ENCODE results near the gene ZNF609.
"Not testable (repeated sequence)": the region's sequence is repeated elsewhere in the genome, so short reads cannot be mapped to it uniquely, and the experiment has no call there.

Gene ZNF609

GRCh38 chr15:64574301-64575017, 114.1 kb downstream of the ZNF609 start:
- intact Hi-C loops (cut with DNase I) = no loop called here
- no peak for DNase-seq

GRCh38 chr15:64580696-64581407, 120.5 kb downstream of the ZNF609 start:
- DNase-seq = no peak
- intact Hi-C loops (cut with DNase I) = no loop called here

- DNase-seq = no peak
- intact Hi-C loops (cut with DNase I) = no loop called here
These were observed 121.0 kb downstream of the ZNF609 start for GRCh38 chr15:64581408-64581761.

DNA sequence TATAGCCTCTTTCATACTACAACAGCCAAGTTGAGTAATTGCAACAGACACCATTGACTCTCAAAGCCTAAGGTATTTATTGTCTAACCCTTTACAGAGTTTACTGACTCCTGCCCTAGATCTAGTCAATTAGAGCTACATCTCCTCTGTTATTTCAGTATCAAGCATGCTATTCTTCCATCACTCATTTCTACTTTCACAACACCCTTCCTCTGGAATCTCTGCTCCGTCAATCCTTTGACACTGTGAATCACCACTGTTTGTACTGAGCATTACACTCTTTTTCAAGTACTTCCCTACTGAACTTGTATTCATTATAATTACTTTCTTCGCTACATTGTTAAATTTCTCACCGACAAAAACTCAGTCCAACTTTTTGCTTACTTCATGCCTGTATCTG, 121.8 kb downstream of the ZNF609 start:
- intact Hi-C loops (cut with DNase I) = no loop called here
- no peak for DNase-seq

DNA sequence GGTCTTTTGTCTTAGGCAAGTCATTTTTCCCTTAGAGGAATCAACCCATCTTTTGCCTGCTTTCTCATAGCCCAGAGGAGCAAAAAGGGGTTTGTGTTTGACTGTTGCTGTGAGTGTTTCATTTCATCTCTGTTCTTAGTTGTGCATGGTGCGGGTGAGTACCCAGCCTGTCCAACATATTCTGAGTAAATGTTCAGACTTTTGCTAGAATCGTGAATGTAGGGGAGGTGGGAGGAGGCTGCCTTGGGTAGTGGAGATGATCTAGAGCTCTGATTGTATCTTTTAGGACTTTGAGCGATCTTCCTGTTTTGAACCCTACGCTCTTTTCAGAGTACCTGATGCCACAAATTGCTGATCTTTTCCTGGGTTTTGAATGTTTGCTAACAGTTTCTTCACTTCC, 123.1 kb downstream of the ZNF609 start:
- intact Hi-C loops (cut with DNase I) = no loop called here
- no peak for DNase-seq

DNA sequence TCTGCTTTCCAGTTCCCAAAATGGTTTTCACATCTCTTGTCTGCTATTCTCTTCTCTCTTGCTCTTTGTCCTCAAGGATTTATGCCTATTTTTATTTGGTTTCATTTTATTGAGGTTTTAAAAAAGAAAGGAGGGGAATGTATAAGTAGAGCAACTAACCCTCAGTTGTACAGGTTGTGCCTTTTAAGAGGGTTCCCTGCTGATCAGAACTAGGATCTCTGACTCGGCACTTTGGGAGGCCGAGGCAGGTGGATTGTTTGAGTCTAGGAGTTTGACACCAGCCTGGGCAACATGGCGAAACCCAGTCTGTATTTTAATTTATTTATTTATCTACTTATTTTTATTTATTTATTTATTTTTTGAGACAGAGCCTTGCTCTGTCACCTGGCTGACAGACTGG, 123.6 kb downstream of the ZNF609 start:
- intact Hi-C loops (cut with DNase I) = no loop called here
- DNase-seq = no peak

DNA sequence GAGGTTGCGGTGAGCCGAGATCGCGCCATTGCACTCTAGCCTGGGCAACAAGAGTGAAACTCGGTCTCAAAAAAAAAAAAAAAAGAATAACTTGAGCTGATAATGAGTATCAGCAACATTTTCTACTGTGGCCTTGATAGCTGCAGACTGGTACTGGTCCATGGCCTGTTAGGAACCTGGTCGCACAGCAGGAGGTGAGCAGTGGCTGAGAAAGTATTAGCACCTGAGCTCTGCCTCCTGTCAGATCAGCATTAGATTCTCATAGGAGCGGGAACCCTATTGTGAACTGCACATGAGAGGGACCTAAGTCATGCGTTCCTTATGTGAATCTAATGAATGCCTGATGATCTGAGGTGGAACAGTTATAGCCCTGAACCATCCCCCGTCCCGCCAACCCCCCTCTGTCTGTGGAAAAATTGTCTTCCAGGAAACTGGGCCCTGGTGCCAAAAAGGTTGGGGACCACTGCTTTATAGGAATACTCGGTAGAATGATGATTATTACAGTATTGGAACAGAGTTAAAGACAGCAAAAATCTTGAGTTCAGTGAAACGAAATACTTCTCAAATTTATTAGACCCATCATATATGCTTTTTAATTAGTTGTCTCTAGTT, 126.0 kb downstream of the ZNF609 start:
- DNase-seq = no peak
- intact Hi-C loops (cut with DNase I) = no loop called here

DNA sequence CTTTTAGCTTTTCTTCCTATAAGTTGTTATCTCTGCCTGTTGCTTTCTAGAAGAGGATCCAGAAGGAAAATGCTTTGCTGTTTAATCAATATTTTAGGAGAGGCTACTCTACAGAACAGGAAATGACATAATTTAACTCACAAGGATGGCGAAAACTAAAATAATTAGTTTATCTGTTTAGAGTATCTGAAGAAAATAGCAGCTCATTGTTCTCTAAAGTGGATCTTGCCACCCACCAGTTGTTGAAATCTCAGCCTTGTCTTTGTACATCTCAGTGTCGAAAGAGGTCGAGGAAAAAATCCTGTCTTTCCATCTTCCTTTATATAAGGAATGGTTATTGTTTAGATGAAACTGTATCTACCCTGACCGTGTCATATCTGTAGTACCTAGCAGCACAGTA, 126.6 kb downstream of the ZNF609 start:
- intact Hi-C loops (cut with DNase I) = no loop called here
- no peak for DNase-seq

DNA sequence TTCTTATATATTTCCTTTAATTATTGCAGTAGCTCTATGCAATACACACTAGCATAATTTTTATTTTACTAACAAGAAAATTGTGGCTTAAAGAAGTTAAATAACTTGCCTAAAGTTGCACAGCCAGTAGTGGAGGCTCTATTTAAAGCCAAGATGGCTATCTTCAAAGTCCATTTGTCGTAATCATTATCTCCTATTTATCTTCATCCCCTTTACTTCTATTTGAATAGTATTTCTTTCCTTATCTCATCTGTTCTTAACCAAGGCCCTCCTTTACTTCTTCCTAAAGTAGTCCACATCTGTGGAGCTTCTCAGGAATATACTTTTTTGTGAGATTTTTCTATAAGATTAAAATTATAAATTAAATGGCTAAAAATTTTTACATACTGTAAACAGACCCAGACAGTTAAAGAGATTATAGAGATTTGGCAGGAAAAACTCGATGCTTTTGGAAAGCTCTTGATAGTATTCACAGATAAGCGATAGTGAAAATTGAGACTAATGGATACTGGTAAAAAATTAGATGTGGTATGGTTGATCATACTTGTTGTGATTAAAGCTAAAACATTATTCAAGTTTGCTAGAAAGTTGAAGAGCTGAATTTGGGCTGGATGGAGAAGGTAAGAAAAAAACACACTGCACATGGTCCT, 129.2 kb downstream of the ZNF609 start:
- intact Hi-C loops (cut with DNase I) = no loop called here
- no peak for DNase-seq

DNA sequence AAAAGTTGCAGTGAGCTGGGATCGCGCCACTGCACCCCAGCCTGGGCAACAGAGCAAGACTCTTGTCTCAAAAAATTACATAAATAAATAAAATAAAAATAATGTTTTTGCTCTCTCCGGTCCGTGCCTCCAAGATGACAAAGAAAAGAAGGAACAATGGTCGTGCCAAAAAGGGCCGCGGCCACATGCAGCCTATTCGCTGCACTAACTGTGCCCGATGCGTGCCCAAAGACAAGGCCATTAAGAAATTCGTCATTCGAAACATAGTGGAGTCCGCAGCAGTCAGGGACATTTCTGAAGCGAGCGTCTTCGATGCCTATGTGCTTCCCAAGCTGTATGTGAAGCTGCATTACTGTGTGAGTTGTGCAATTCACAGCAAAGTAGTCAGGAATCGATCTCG, 132.5 kb downstream of the ZNF609 start:
- intact Hi-C loops (cut with DNase I); DNase-seq: not testable (repeated sequence)

- DNase-seq = peak in 3 of 10 donors; percentile 12 to 16 (median 13)
- intact Hi-C loops (cut with DNase I) = no loop called here
These were observed 136.5 kb downstream of the ZNF609 start for GRCh38 chr15:64596701-64597476.

GRCh38 chr15:64597477-64597822, 137.1 kb downstream of the ZNF609 start:
- intact Hi-C loops (cut with DNase I) = no loop called here
- DNase-seq = no peak

- intact Hi-C loops (cut with DNase I) = no loop called here
- DNase-seq = no peak
These were observed 138.8 kb downstream of the ZNF609 start for GRCh38 chr15:64599226-64599625.

GRCh38 chr15:64599716-64600115, 139.3 kb downstream of the ZNF609 start:
- intact Hi-C loops (cut with DNase I) = no loop called here
- DNase-seq = no peak

- no peak for DNase-seq
- intact Hi-C loops (cut with DNase I) = no loop called here
These were observed 140.4 kb downstream of the ZNF609 start for GRCh38 chr15:64600794-64601193.

DNA sequence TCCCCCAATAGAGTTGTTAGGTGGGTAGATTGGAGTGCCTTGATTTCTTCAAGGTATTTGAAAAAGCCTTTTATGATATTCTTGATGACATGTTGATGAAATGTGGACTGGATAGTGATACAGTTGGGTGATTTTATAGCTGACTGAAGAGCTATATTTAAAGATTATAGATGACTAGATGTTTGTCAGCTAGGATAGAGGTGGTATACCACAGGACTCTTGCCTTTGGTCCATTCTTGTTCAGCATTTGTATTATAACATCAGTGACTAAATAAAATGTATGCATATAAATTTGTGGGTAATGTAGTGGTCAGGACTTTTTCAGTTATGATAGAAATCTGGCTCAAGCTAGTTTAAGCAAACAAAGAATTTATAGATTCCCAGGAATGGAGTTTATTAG, 143.9 kb downstream of the ZNF609 start:
- DNase-seq = no peak
- intact Hi-C loops (cut with DNase I) = no loop called here

GRCh38 chr15:64607416-64607815, 147.0 kb downstream of the ZNF609 start:
- intact Hi-C loops (cut with DNase I); DNase-seq: not testable (repeated sequence)

GRCh38 chr15:64610257-64610919, 150.0 kb downstream of the ZNF609 start:
- intact Hi-C loops (cut with DNase I) = no loop called here
- DNase-seq = no peak

DNA sequence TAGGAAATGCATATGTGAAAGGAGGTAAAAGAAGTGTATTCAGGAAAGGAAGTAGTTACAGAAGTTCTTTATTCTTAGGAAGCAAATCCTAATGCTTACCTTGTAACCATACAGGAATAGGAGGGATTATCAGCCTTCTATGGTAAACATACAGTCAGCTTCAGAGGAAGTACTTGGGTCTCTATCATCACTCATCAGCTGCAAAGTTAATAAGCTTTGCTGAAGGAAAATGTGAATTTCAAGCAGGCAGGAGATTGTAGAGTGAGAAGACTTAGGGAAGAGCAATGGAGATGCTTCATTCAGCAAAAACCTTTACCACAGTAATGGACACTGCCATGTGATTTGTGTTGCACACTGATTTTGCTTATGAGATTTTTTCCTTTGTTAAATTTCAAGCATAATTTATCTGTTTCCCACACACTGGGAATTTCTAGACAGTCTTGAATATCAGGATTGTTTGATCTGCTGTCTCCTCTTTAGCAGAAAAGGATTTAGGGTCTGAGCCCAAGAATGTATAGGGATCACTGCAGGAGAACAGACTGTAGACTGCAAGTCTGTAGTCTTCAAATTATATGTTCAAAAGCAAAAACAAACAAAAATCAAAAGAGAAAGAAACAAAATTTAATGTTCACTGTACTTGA, 150.8 kb downstream of the ZNF609 start:
- intact Hi-C loops (cut with DNase I) = no loop called here
- DNase-seq = no peak

DNA sequence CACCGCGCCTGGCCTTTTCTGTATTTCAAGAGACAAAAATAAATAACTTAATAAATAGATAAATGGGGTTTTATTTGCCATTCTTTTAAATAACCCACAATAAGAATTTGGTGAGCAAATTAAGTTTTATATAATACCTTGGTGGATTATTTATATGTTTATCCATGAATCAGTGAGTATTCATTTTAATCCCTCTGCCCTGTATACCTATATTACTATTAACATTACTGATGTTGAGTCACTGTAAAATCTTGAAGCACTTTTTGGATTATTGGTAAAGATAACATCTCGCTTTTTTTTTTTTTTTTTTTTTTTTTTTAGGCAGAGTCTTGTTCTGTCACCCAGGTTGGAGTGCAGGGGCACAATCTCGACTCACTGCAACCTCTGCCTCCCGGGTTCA, 154.1 kb downstream of the ZNF609 start:
- intact Hi-C loops (cut with DNase I) = no loop called here
- DNase-seq = no peak
